ENCODE data around the gene SUCLG2.

Gene SUCLG2

DNA sequence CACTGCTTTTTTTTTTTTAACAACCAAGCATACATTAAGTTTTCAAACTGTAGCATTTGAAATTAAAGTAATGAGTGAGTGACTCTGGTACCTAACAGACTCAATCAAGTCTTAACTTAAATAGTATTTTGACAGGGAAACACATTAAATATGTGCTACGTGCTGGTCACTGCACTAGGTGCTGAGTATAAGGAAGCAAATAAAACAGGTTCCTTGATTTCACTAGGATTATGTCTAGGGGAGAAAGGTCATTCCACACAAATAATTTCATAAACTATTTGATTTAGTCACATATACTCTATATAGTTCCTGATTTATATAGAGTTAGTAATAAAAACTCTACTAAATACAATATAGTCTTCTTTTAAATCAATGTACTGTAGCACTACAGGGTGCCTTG lies 89.4 kb downstream of the SUCLG2 start:
- no peak for DNase-seq (ENCODE audit: low spot score)
- TF ChIP-seq CTCF (IDR thresholded peaks at IDR 0.05; ENCODE audit: extremely low read depth, missing control alignments) = no peak

- DNase-seq (ENCODE audit: low spot score) = no peak
- no peak for TF ChIP-seq CTCF (IDR thresholded peaks at IDR 0.05; ENCODE audit: extremely low read depth, missing control alignments)
Measured at GRCh38 chr3:67564008-67564407, 90.4 kb downstream of the SUCLG2 start.

DNA sequence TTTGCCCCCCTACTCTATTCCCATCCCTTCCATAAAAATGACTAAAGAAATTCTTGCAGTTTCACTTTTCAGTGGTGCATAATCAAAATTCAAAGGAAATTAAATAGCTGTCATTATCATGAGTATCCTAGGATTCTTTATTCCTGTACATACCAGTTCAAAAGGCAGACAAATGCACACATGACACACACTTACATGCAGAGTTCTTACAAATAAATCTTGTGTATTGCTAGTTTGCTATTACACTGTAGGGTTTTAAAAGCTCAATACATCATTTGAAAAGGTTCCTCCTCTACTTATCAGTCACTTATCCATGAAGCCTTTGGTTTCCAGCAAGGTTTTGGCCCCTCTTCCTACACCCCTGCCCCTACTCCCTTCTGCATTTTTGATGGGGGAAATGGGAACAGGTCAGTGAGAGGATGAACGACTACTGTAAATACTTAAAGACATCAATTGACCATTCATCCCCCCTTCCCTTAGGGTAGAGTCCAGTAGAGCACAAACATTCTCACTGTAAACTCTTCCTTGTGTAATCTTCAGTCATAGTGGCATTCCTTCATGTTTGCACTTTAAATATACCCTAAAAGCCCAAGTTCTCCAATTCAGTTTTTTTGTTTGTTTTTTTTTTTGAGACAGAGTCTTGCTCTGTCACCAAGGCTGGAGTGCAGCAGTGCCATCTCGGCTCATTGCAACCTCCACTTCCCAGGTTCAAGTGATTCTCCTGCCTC lies 92.6 kb downstream of the SUCLG2 start:
- no peak for DNase-seq (ENCODE audit: low spot score)
- no peak for TF ChIP-seq CTCF (IDR thresholded peaks at IDR 0.05; ENCODE audit: extremely low read depth, missing control alignments)

DNA sequence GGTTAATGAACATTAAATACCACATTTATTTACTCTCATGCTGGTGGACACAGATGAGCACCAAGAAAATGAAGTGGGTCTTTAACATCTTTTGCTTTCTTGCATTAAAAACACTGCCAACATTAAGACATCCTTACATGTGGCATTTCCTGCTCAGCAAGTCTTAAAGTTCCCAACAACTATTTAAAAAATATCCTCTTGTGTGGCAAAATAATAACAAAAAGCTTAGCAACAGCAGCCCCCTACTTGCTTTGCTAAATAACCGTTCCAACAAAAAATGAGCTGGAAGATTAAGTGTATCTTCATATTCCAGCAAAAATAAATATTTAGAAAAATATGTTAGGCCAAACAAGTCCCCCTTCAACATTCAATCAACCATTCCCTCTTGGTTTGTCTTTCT lies 93.1 kb downstream of the SUCLG2 start:
- TF ChIP-seq CTCF (IDR thresholded peaks at IDR 0.05; ENCODE audit: extremely low read depth, missing control alignments) = no peak
- no peak for DNase-seq (ENCODE audit: low spot score)

DNA sequence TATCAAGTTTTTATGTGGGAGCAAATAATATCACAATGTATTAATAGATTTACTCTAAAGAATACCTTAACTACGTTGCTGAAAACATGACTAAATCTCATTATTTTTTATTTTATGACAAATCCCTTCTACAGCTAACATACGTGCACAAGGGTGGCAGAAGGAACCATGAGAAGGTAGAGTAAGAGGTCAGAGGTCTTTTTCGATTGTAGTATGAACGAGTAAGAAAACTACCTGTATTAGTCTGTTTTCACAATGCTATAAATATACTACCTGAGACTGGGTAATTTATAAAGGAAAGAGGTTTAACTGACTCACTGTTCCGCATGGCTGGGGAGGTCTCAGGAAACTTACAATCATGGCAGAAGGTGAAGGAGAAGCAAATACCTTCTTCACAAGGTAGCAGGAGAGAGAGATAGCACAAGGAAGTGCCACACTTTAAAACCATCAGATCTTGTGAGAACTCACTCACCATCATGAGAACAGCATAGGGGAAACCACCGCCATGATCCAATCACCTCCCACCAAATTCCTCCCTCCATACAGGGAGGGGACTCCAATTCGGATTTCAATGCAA lies 95.3 kb downstream of the SUCLG2 start:
- no peak for DNase-seq (ENCODE audit: low spot score)
- no peak for TF ChIP-seq CTCF (IDR thresholded peaks at IDR 0.05; ENCODE audit: extremely low read depth, missing control alignments)

DNA sequence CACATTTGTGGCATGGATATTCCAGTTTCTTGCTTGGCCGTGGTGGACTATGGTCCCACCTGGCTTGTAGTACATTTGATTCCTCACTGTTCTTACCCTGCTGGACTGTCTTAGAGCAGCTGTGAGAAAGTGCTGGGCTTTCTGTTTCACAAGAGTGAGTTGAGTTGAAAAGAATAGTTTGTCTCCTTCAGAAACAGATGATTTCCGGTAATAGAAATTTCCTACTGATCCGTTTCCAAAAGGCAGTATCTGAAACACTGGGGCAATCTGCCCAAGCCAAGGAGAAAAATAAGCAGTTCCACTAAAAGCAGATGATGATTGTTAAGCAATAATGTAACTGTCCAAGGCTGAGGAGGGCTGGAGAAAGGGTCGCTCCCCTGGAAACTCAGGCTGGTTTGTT lies 96.0 kb downstream of the SUCLG2 start:
- no peak for TF ChIP-seq CTCF (IDR thresholded peaks at IDR 0.05; ENCODE audit: extremely low read depth, missing control alignments)
- no peak for DNase-seq (ENCODE audit: low spot score)

GRCh38 chr3:67557848-67558355 lies 96.5 kb downstream of the SUCLG2 start:
- DNase-seq (ENCODE audit: low spot score) = no peak
- no peak for TF ChIP-seq CTCF (IDR thresholded peaks at IDR 0.05; ENCODE audit: extremely low read depth, missing control alignments)
